HAP-1 (cell line): Measurements from ENCODE around the gene PHF11.

Experiments
- DNase-seq, 2 experiments: peaks; one replicate each; pipeline ENCODE4 v3.0.0-alpha.2; 2016 to 2020; ENCODE audit warnings: low spot score in 2 of 2
- H3K27me3 ChIP-seq: fragments of 250-450 bp; sonication (Bioruptor Pico); 2 replicates; pipeline ENCODE4 v1.5.1; 2020; ENCODE audit warnings: low read depth, mild to moderate bottlenecking, moderate library complexity
- H3K36me3 ChIP-seq: fragments of 250-450 bp; sonication (Bioruptor Pico); replicated peaks from 2 replicates; pipeline ENCODE4 v1.5.1; 2020; ENCODE audit warnings: mild to moderate bottlenecking
- H3K4me1 ChIP-seq: fragments of 250-450 bp; sonication (Bioruptor Pico); 2 replicates; pipeline ENCODE4 v1.5.1; 2020; ENCODE audit warnings: mild to moderate bottlenecking
- H3K4me3 ChIP-seq: fragments of 250-450 bp; sonication (Bioruptor Pico); 2 replicates; pipeline ENCODE4 v1.5.1; 2020; ENCODE audit warnings: mild to moderate bottlenecking, moderate library complexity
- H3K9me3 ChIP-seq: fragments of 250-450 bp; sonication (Bioruptor Pico); 2 replicates; pipeline ENCODE4 v1.5.1; 2020; ENCODE audit warnings: mild to moderate bottlenecking, moderate library complexity
- in situ Hi-C: fragments of 300-500 bp; cut with MboI; formaldehyde crosslinking; loops from 3 replicates; pipeline ENCODE4 v1.14.3; 2020; ENCODE audit warnings: low sequenced_read_pairs, inconsistent platforms, mixed read lengths

The PHF11 gene

DNA sequence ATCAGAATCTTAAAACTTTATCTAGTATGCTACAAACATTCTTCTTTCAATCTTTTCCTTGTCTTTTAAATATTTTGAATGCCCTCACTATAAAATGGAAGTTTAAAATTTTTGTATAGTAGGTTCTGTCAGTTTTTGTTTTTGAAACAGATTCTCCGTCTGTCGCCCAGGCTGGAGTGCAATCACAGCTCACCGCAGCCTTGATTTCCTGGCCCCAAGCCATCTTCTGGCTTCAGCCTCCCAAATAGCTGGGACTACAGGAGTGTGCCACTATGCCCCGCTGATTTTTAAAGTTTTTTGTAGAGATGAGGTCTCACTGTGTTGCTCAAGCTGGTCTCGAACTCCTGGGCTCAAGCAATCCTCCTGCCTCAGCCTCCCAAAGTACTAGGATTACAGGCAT, 20.7 kb downstream of the PHF11 start:
- no peak for DNase-seq
- H3K9me3 ChIP-seq, result no peaks in the 10 kb centered on the region
- no peak overlapping the region for H3K4me3 ChIP-seq
- H3K27me3 ChIP-seq, result no peaks in the 10 kb centered on the region
- in situ Hi-C loops, result no loop called here
- no peaks in the 10 kb centered on the region for H3K36me3 ChIP-seq
- peaks cover 5% of the 10 kb centered on the region for H3K4me1 ChIP-seq

GRCh38 chr13:49517461-49517860, 21.7 kb downstream of the PHF11 start:
- Histone ChIP-seq H3K27me3 (no peaks in the 10 kb centered on the region), H3K4me3 (no peak overlapping the region), H3K9me3 (no peaks in the 10 kb centered on the region), H3K4me1 (peaks cover 5% of the 10 kb centered on the region), H3K36me3 (no peaks in the 10 kb centered on the region)
- DNase-seq, result peak in 1 of 2 experiments; percentile 31
- in situ Hi-C loops, result no loop called here

DNA sequence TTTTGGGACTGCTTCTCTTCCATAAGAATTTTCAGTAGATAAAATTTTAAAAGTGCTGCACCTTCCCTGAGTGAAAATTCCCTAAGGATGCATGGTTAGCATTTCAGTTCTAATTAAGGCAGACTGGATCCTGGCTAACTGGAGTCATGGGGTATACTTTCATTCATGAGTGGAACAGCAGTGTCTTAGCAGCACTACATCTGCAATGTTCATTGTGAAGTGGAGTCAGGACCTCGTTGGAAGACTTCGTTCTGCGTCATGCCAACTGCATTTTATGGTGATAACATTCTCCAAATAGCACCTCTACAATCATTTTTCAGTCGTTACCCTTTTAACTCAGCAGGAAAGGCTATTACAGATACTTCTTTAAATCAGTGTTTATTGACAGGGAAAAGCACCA, 25.5 kb downstream of the PHF11 start:
- no peak for DNase-seq
- Histone ChIP-seq H3K9me3 (no peaks in the 10 kb centered on the region), H3K4me3 (no peak overlapping the region), H3K36me3 (no peaks in the 10 kb centered on the region), H3K4me1 (peaks cover 5% of the 10 kb centered on the region), H3K27me3 (no peaks in the 10 kb centered on the region)
- in situ Hi-C loops, result no loop called here

- Histone ChIP-seq H3K4me1 (peaks cover under 1% of the 10 kb centered on the region; the same call in 1 of the 2 replicates), H3K36me3 (peaks cover 3% of the 10 kb centered on the region; the same call in 1 of the 2 replicates), H3K27me3 (no peaks in the 10 kb centered on the region), H3K4me3 (no peak overlapping the region), H3K9me3 (no peaks in the 10 kb centered on the region)
- in situ Hi-C loops, result no loop called here
- no peak for DNase-seq
Observed at GRCh38 chr13:49524740-49525501, 29.2 kb downstream of the PHF11 start.

- in situ Hi-C loops, result no loop called here
- Histone ChIP-seq H3K4me1 (peaks cover 11% of the 10 kb centered on the region), H3K9me3 (no peaks in the 10 kb centered on the region), H3K4me3 (no peak overlapping the region), H3K36me3 (peaks cover 6% of the 10 kb centered on the region; the same call in 1 of the 2 replicates), H3K27me3 (no peaks in the 10 kb centered on the region)
- DNase-seq, result no peak
Observed at GRCh38 chr13:49527123-49527522, 31.4 kb downstream of the PHF11 start.

GRCh38 chr13:49528161-49528560, 32.4 kb downstream of the PHF11 start:
- Histone ChIP-seq H3K36me3 (peaks cover 6% of the 10 kb centered on the region; the same call in 1 of the 2 replicates), H3K4me1 (peaks cover 11% of the 10 kb centered on the region), H3K4me3 (no peak overlapping the region), H3K27me3 (no peaks in the 10 kb centered on the region), H3K9me3 (no peaks in the 10 kb centered on the region)
- in situ Hi-C loops, result no loop called here
- DNase-seq, result no peak

- no peaks in the 10 kb centered on the region for H3K9me3 ChIP-seq
- no peaks in the 10 kb centered on the region for H3K27me3 ChIP-seq
- peak; percentile 51 to 52 for DNase-seq
- H3K36me3 ChIP-seq, result peaks cover 6% of the 10 kb centered on the region; the same call in 1 of the 2 replicates
- no peak overlapping the region for H3K4me3 ChIP-seq
- peaks cover 11% of the 10 kb centered on the region for H3K4me1 ChIP-seq
- in situ Hi-C loops, result no loop called here
Observed at GRCh38 chr13:49530457-49530856, 34.7 kb downstream of the PHF11 start.

GRCh38 chr13:49532593-49532992, 36.8 kb downstream of the PHF11 start:
- H3K36me3 ChIP-seq, result peaks cover 6% of the 10 kb centered on the region; the same call in 1 of the 2 replicates
- DNase-seq, result no peak
- no peak overlapping the region for H3K4me3 ChIP-seq
- no peaks in the 10 kb centered on the region for H3K27me3 ChIP-seq
- in situ Hi-C loops, result no loop called here
- H3K4me1 ChIP-seq, result peaks cover 11% of the 10 kb centered on the region
- H3K9me3 ChIP-seq, result no peaks in the 10 kb centered on the region

DNA sequence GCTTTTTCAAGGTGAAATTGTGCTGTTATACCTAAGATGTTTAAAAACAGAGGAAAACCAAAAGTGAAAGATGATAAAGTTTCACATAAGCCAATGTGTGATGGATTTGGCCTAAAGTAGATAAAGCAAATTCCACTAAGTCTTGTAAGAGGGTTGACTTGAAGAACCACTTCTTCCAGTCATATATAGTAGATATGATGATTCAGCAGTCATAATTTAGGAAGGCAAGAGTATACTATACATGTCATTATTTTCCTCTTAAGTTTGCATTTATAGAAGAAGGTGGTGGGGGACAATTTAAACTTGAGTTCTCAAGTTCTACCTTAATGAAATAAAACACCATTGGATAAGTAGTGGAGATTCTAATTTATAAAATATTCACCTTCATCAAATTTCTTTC, 37.3 kb downstream of the PHF11 start:
- no peaks in the 10 kb centered on the region for H3K9me3 ChIP-seq
- no peak overlapping the region for H3K4me3 ChIP-seq
- H3K27me3 ChIP-seq, result no peaks in the 10 kb centered on the region
- in situ Hi-C loops, result no loop called here
- H3K36me3 ChIP-seq, result 0 out of 2 replicates have a peak, but pooled peaks cover 6% of the 10 kb centered on the region
- DNase-seq, result no peak
- peaks cover 11% of the 10 kb centered on the region for H3K4me1 ChIP-seq

DNA sequence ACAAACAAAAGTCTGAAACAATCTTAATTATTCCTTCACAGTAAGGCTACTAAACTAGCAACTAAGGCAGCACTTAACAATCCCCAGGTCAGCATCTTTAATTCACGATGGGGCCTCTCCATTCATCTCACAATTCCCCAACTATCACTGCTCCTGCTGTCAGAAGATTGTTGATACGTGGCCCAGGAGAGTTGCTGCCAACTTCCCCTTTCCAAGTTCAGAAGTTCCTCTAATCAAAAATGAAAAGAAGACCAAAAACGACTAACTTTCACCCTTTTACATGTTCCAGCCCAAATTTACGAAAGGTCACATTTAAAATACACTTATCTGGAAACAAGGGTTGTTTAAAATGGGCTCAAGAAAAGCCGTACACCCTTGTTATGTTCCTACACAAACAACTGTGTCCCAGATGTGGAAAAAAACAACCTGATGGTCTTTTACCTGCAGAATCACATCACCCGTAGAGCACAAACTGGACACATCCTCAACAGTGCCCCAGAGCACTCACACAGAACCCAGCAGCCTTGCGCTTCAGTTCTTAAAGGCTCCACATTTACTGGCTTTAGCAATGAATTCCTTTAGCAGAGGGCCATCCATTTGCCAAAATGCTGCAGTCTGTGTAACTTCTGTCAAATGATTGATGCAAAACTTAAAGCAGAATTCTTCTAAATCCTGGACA, 38.0 kb downstream of the PHF11 start:
- DNase-seq, result no peak
- Histone ChIP-seq H3K9me3 (no peaks in the 10 kb centered on the region), H3K4me1 (peaks cover 11% of the 10 kb centered on the region), H3K4me3 (no peak overlapping the region), H3K27me3 (no peaks in the 10 kb centered on the region), H3K36me3 (0 out of 2 replicates have a peak, but pooled peaks cover 4% of the 10 kb centered on the region)
- in situ Hi-C loops, result no loop called here

- no peak for DNase-seq
- H3K4me1 ChIP-seq, result peaks cover 6% of the 10 kb centered on the region
- H3K27me3 ChIP-seq, result no peaks in the 10 kb centered on the region
- no peak overlapping the region for H3K4me3 ChIP-seq
- no peaks in the 10 kb centered on the region for H3K9me3 ChIP-seq
- H3K36me3 ChIP-seq, result peaks cover 11% of the 10 kb centered on the region; the same call in 1 of the 2 replicates
- in situ Hi-C loops, result no loop called here
Observed at GRCh38 chr13:49536144-49536873, 40.6 kb downstream of the PHF11 start.

DNA sequence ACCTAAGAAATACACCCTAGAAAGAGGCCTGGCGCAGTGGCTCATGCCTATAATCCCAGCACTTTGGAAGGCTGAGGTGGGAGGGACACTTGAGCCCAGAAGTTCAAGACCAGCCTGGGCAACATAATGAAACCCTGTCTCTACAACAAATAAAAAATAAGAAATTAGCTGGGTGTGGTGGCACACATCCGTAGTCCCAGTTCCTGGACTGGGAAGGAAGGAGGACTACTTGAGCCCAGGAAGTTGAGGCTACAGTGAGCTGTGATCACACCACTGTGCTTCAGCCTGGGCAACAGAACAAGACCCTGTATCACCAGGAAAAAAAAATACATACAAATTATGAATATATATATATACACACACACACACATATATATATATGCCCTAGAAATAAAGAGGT, 42.7 kb downstream of the PHF11 start:
- in situ Hi-C loops, result no loop called here
- H3K36me3 ChIP-seq, result peaks cover 11% of the 10 kb centered on the region; the same call in 1 of the 2 replicates
- H3K4me3 ChIP-seq, result no peak overlapping the region
- no peaks in the 10 kb centered on the region for H3K27me3 ChIP-seq
- H3K9me3 ChIP-seq, result no peaks in the 10 kb centered on the region
- no peak for DNase-seq
- peaks cover 6% of the 10 kb centered on the region for H3K4me1 ChIP-seq

DNA sequence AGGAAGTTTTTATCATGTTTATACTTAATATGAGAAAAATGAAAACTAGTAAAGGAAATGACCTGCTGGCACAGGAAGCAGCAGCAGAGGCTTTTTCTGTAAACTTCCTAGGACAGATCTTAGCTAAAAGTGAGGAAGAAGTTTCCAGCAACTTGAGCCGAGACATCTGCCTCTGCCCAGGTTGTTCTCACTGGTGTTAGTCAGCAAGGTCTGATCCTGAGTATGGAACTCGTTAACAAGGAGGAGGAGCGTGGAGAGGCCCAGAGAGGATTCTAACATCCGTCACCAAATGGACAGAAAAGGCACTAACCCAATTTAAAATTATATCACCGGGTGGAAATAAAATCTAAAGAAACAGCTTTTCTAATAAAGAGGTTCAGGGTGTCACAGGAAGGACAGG, 43.6 kb downstream of the PHF11 start:
- peaks cover 11% of the 10 kb centered on the region; the same call in 1 of the 2 replicates for H3K36me3 ChIP-seq
- peaks cover 6% of the 10 kb centered on the region for H3K4me1 ChIP-seq
- DNase-seq, result no peak
- H3K4me3 ChIP-seq, result no peak overlapping the region
- no peaks in the 10 kb centered on the region for H3K27me3 ChIP-seq
- in situ Hi-C loops, result no loop called here
- H3K9me3 ChIP-seq, result no peaks in the 10 kb centered on the region

DNA sequence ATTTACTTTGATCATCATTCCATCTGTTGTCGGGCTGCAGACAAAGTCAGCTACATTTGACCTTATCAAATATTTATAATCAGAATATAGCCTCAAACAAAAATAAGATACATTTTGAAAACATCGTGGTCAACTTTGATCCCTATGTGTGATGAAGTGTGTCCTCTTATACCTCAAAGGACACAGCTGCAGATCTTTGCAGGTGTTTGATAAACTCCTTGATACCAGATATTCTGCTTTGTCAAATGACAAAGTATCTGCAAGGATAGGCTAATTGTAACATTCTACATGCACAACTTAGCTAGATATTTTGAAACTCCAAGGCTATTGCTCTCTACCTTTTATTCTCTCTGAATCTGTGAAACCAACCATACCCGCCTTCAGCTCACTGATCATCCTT, 44.0 kb downstream of the PHF11 start:
- Histone ChIP-seq H3K9me3 (no peaks in the 10 kb centered on the region), H3K4me3 (no peak overlapping the region), H3K27me3 (no peaks in the 10 kb centered on the region), H3K36me3 (peaks cover 11% of the 10 kb centered on the region; the same call in 1 of the 2 replicates), H3K4me1 (peaks cover 6% of the 10 kb centered on the region)
- no peak for DNase-seq
- in situ Hi-C loops, result no loop called here
